Mammary epithelial cell (primary cell): ENCODE measurements around the gene TMEM97.

ENCODE experiments used
- CTCF ChIP-seq, 2 donors: IDR thresholded peaks in 1 of 2; conservative IDR thresholded peaks in 1 of 2; 2 replicates each; pipeline ENCODE4 v1.5.1; 2011 to 2012; ENCODE audit warnings: inconsistent platforms in 2 of 2, low read length in 2 of 2, mild to moderate bottlenecking in 2 of 2, control low read depth in 1 of 2, low read depth in 1 of 2; ENCODE audit not compliant: insufficient read depth in 1 of 2; ENCODE audit errors: extremely low read depth in 1 of 2
- EZH2 ChIP-seq: IDR thresholded peaks from 2 replicates; pipeline ENCODE4 v1.6.1; 2012; ENCODE audit warnings: low read length, inconsistent platforms, borderline replicate concordance

GRCh38 chr17:28319598-28319935, 567 bp downstream of the TMEM97 start:
- TF ChIP-seq EZH2 (no peak), CTCF (conservative IDR thresholded peaks at IDR 0.05 in 1 of 2, IDR thresholded peaks at IDR 0.05 in 1 of 2; ENCODE audit: extremely low read depth in 1 of 2, insufficient read depth in 1 of 2, low read depth in 1 of 2, low read length in 2 of 2) (no peak)
